NCI-H1417 (cell line): Measurements from ENCODE around the gene PVALEF.

Experiments
- DNase-seq, 3 experiments: peaks; one replicate each; lab custom pipeline; 2025; lab: John Stamatoyannopoulos, UW

The PVALEF gene

DNA sequence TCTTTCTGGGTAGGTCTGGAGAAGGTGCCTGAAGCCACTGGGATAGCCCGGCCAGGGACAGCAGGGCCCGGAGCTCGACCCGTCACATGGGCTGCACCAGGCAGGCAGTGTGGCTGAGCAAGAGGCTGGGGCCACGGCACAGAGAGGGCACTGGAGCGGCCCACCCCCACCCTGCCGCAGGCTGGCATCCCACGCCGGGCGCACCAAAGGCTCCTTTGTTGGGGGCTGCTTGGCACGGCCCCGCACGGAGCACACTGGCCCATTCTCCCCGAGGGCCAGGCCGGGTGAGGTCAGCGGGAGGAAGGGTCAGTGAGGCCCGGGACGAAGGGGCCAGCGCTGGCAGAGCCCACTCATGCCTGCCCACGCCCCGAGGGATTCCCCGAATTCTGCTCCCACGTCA lies 36.5 kb upstream of the PVALEF start:
- no peak for DNase-seq

DNA sequence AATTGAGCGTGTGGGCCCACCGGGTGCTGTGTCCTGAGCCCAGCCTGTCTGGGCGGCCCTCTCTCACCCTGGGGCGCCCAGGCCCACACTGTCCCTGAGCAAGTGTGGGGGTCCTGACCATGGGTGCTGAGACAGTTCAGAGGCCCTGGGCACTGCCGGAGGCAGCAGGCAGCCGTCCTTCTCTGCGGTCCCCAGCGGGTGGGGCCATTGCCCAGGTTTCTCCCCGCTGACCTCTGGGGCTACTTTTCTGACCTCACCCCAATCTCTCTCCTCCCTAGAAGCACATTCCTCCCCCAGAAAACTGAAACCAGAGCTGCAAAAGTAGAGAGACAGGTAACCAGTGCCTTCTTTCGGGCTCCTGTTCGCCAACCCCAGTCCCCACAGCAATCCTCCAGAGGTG lies 36.0 kb upstream of the PVALEF start:
- no peak for DNase-seq

DNA sequence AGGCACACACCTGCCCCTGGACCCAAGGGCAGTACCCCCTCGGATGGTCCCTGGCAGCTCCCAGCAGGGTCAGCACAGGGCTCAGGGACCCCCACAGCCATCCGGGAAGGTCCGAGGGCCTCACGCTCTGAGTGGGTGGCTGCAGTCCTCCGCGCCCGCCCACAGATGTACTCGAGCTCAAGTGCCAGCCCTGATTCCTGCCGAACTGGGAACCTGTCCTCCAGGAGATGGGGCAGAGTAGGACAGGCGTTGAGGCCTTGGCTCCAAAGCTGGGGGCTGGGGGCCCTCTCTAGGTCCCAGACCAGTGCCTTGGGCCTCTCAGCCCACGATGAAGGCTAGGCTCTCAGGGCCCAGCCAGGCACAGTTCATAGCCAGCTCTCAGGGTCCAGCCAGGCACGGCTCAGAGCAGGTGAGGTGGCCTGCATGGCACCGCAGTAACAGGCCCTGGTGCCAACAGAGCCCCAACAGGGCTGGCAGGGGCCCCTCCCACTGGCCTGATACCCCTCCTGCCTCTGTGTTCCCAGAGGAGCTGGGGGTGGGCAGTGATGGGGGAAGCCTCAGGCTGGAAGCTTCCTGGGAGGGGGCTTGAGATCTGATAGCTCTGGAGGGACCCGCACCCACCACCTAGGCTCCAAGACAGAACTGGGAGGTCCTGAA lies 35.5 kb upstream of the PVALEF start:
- no peak for DNase-seq

DNA sequence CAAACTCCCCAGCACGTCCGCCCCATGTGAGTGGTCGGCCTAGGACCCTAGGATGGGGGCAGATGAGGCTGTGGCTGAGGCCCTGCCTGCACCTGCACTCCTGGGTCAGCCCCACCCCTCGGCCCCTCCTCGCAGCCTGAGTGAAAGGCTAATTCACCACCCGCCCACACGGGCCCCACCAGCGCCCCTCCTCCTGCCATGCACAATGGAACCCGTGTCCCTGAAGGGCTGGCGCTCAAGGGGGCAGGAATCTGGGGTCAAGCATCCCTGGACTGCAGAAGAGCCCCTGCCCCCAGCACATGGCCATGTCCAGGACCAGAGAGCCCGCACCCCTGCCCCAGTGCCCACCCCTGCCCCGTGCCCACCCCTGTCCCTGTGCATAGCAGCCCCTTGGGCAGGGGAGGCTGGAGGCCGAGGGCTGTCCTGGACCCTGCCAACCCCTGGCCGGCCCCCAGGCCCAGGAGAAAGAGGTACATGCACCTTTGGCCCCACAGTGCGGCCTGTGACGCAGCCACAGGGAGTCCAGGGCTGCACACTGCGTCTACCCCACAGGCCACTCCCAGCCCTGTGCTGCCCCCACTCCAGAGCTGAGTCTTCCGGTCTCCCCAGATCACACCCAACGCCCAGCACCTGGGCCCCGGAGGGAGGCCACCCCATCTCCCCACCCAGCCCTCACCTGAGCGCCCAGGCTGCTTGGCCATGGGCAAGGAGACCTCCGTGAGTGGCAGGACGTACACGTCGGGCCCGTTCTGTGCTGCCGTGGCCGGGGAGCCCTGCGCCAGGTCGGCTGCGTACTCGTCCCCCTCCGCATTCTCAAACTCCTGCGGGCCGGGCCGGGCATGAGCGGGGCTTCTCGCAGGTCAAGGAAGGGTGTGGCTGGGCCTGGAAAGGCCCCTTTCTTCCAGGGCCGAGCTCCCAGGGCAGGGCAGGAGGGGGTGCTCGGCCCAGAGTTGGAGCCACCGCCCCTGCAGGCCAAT lies 34.6 kb upstream of the PVALEF start:
- DNase-seq = no peak

DNA sequence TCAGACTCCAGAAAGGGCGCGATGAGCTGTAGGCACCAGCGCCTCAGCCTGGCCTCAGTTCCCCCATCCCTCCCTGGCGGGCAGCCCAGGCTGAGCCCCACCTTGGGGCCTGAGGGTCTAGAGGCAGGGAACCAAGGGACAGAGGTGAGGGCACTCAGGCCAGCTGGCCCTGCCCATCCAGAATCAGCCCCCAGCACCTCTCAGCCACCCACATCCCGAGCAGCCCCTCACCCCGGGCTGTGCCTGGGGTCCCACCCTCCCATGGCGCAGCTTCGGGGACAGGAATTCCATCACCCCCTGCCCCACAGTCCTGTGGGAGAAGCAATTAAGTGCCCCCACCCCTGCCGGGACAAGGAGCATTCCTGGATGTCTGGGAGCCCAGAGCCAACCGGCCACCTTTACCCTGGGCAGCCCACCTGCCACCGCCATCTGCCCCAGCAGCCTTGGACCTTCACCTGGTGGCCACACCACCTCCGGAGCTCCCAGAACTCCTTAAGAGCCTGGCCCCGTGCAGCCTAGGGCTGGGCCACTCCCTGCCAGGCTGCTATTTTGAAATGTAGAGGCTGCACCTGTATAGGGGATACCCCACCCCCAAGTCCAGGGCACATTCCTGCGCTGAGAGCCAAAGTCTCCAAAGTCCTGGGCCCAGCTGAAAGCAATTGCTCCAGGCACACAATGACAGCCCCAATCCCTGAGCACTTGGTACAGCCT lies 33.7 kb upstream of the PVALEF start:
- no peak for DNase-seq

DNA sequence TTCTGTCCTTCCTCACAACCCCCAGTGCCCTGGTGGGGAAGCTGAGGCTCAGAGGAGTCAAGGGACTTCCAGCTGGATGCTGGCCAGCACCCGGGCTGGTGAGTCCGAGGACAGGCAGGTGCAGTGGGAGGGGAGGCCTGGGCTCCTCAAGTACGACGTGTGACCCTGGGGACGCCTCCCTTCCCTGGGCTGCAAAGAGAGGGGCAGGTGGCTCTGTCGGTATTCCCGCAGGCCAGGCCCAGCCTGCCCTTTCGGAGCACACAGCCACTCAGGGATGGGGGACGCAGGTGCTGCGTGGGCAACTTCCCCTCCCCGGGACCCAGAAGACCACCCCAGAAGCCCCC lies 33.1 kb upstream of the PVALEF start:
- DNase-seq = peak in 1 of 3 experiments; percentile 30

DNA sequence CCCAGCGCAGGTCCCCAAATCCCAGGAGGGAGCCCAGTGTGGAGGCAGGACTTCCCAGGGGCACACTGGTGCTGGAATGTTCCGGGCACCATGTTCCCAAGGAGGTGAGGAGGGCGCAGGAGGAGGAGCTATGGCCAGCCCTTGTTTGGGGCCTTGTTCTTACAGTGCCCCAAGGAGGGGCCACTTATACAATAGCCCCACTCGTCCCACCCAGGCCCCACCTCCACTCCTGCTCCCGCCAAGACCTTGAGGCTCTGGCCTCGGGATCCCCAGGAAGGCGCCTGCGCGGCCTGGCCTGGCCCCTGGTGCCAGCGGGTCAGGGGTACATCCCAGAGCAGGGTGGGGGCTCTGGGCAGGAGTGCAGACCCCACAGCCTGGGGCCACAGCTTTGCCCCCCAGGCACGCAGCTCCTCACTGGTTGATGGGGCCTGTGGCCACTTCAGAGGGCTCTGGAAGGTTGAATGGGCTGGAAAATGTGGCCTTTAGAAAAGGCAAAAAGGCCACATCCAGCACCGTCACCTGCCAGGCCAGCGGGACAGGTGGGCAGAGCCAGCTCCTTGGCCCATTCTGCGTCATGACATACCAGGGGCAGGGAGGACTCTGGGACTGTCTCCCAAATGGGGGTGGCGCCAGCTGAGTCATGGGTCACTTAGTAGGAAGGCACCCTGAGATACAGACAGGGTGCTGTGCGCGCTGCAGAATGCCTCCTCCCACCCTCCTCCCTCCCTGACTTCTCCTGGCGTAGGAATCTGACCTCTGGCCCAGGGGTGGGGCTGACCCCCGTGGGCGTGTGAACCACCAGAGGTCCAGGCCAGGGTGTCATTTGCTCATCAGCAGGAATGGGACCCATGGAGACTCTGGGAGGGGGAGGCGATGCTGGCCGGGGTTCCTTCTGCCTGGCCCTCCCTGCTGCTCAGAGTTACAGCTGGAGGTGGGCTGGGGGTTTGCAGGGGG lies 32.3 kb upstream of the PVALEF start:
- no peak for DNase-seq

DNA sequence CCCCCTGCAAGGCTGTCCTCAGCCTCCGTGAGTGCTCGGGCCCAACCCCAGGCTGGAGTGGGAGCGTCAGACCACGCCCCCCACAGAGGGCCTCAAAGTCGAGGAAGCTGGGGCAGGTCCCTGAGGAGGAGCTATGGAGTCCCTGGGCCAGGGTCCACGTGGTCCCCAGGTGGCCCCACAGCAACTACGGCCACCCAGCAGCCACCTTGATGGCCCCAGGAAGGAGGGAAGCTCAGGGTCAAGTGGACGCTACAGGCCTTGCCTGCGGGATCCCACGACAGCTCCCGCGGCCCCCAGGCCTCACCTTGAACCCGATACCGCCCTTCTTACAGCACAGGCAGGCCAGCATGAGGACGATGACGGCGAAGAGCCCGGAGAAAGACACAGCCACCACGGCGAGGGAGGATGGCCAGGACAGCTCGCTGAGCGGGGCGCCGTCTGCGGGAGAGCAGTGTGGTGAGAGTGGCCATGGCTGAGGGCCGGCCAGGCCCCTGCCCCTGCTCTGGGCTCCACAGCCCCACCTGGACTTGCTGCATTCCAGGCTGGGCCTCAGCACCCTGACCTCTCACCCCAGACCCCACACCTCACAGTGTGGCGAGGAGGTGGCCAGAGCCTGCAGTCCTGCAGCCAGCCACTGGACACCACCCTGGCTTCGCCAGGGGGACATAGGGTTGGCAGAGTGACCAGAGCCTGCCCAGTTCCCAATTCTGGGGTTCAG lies 31.1 kb upstream of the PVALEF start:
- DNase-seq = no peak

DNA sequence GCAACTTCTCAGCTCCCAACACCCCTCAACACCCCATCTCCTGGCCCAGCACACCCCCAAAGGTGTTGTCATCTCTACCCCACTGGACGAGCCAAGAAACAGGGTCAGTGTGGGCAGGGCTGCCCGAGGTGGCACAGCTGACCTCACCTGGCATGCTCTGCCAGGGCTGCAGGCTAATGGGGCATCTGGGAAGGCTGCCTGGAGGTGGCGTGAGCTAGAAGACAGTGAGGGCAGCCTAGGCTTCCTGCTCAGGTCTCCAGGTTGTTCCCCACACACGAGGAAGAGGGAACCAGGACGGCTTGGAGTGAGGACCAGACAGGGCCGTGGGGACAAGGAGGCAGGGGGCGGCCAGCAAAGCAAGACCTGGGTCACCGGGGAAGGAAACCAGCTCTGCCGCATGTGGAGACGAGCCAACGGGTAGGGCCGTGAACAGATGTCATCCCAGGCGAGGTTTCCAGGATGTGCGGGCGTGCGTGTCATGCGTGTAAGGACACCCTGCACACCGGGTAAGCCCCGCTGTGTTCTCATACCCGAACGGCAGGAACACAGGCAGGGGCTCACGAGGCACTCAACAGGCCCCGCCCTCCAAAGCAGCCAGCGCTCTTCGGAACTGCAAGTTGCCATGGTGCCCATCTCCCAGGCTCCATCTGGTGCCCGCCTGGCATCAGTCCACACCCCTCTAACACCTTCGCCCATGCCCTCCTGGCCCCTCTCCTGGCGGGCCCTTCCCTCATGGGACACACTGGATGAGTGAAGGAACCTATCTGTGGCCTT lies 29.6 kb upstream of the PVALEF start:
- peak; percentile 35 to 88 (median 87) for DNase-seq

DNA sequence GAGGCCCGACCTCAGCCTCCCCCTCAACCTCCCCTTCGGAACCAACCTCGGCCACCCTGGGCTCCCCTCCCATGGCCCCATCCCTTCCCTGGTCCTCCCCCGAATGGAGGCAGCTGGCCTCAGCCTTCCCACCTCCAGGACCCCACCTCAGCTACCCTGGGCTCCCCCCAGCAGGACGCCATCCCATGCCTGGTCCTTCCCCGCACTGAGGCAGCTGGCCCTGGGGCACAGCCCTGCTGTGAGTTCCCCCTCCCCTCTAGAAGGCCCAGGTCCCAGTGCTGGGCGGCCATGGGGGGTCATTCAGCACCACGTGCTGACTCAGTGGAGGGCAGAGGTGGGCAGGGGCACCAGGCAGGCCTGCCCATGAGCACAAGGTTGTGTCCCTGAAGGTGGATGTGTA lies 28.9 kb upstream of the PVALEF start:
- DNase-seq = peak in 1 of 3 experiments; percentile 39

DNA sequence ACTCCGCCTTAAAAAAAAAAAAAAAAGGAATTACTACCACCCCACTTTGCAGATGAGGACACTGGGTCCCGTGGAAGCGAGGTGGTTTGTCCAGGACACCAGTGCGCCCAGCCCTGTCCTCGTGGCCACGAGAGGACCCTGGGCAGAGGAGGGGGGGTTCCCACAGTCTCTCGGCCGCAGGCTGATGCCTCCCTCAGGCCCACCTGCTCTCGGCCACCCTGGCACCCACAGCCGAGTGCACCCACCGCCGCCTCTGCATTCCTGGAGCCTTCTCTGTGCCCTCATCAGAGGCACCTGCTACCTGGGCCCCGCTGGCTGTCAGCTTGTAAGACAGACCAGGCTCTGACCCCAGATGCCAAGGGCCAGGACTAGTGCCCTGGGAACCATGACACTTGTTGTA lies 28.1 kb upstream of the PVALEF start:
- DNase-seq = no peak

DNA sequence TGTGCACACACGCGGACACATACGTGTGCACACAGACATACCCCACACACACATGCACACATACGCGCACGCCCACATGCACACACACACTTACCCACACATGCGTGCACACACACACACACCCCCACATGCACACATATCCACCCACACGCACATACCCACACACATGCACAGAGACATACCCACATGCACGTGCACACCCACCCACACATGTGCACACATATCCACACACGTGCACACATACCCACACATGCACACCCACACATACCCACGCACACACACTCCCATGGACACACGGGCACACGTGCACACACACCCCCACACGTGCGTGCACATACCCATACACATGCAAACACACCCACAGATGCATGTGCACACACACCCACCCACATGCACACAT lies 27.2 kb upstream of the PVALEF start:
- DNase-seq = no peak

DNA sequence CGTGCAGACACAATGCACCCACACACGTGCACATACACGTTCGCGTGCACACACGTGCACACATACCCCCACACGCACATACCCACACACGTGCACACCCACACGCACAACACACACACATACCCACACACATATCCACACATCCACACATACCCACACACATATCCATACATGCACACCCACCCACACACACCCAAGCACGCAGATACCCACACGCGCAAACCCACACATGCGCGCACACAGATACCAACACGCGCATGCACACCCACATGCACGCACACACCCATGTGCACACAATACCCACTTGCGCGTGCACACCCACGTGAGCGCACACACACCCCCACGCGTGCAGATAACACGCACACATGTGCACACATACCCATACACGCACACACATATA lies 26.8 kb upstream of the PVALEF start:
- no peak for DNase-seq

DNA sequence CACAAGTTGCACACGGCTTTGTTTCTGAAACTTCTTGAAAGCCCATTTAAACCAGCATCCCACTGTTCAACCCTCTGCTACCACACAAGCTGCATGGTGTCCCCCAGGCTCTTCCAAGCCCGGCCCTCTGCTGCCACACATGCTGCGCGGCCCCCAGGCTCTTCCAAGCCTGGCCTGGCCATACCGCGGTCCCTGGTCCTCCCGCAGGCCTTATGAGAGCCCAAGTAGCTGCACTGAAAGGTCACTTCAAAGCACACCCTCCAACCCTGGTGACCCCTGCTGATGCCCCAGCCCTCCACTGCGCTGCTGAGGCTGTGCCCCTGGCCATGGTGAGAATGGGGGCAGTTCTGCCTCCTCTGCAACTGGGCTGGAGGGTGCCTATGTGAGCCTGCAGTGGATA lies 25.9 kb upstream of the PVALEF start:
- DNase-seq = no peak

DNA sequence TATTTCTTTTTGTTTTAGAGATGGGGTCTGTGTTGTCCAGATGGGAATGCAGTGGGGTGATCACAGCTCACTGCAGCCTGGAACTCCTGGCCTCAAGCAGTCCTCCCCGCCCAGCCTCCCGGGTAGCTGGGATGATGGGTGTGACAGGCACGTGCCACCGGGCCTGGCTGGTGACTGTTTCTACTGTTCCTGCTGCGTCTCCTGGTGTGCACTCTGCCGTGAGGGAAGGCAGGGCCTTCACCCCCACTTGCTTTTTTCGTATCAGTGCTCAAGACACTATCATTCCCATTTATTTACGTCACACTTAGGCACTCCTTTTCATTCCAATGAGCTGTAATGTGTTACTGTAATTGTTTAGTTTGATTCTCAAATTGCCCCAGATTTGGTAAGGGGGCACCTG lies 25.3 kb upstream of the PVALEF start:
- DNase-seq = no peak

DNA sequence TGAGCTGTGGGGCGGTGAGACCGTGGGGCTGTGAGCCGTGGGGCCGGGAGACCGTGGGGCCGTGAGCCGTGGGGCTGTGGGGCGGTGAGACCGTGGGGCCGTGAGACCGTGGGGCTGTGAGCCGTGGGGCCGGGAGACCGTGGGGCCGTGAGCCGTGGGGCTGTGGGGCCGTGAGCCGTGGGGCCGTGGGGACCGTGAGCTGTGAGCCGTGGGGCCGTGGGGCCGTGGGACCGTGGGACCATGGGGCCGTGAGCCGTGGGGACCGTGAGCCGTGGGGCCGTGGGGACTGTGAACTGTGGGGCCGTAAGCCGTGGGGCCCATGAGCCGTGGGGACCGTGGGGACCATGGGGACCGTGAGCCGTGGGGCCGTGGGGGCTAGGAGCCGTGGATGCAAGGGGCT lies 24.6 kb upstream of the PVALEF start:
- DNase-seq = no peak

DNA sequence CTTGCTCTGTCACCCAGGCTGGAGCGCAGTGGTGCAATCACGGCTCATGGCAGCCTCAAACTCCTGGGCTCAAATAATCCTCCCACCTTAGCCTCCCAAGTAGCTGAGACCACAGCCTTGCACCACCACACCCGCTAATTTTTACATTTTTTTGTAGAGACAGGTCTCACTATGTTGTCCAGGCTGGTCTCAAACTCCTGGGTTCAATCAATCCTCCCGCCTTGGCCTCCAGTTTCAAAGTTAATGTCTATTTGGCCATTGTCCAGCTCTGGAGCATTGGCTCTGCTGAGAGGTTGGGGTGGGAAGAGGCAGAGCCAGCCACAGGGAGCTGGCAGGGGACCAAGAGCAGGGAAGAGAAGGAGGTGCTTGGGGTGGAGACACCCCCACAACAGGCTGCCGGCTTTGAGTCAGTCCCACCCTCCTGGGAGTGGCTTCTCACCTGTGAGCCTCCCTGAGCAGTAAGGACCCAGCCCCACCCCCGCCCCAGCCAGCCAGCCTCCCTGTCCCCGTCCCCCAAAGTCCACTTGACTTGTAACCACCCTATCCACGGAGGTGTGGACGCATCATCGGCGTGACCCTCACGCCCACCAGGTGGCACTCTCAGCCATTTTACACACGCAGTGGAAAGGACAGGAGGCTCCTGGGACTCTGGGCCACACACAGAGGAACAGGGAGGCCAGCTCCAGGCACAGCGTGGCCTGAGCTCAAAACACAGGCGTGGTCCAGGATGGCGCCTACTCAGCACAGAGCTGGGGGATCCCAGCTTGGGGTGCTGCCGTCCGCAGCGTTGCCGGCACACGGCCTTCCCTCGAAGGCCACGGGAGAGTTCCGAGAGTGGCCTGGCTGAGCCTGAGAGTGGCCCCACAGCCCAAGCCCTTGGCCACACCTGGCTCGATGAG lies 22.8 kb upstream of the PVALEF start:
- peak; percentile 74 to 88 (median 86) for DNase-seq

DNA sequence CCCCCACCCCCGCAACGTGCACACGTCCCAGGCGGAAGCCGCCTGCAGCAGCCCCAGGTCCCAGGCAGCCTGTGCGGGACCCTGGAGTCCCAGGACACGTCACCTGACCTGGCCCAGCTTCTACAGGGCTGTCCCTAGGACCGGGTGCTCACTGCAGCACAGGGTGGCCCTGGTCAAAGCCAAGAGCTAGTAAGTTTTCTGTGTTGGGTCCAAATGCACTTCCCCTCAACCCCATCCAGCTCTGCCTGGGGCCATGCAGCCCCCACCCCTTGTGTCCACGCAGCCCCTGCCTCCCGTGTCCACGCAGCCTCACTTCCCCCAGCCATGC lies 22.1 kb upstream of the PVALEF start:
- no peak for DNase-seq

DNA sequence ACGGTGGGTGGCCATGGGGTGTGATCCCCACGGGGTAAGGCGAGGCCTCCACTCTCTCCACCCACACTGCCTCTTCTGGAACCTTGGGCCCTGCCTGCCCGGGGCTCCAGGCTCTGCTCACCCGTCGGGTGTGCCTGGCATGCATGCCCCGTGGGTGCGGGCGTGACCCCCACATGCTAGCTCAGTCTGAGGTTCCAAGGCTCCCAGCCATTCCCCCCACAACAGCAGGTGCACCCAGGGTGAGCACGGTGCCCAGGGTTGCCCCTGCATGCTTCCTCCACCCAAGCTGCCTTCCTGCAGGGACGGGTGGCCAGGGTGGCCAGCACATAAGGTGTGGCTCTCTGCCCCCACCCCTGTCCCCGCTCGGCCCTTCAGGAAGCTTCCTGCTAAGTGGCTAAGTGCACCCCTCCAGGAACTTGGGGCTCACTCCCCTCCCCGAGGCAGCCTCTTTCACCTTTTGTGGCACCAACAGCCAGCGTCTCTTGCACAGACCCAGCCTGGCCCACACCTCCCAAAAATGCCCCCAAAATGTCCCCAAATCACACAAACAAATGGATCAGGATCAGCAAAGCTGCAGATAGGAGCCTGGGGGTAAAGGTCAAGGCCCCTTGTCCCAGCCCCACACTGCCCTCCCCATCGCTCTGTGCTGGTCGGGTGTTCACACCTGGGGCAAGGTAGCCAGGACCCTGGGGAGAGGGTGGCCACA lies 21.4 kb upstream of the PVALEF start:
- DNase-seq = no peak
